22Rv1 (cell line): Measurements from ENCODE around the gene PTPRM.

Source experiments
- H3K27ac ChIP-seq: fragments of 450-650 bp; 2 replicates; pipeline ENCODE4 v1.5.1; 2017
- ZFX ChIP-seq: fragments of 450-650 bp; IDR thresholded peaks from 2 replicates; pipeline ENCODE4 v1.6.1; 2017; ENCODE audit warnings: antibody characterized with exemption, borderline replicate concordance
- TF ChIP-seq, protein P1 (sequence below): fragments of 450-650 bp; IDR thresholded peaks from 2 replicates; pipeline ENCODE4 v1.5.1; 2017; ENCODE audit warnings: mild to moderate bottlenecking

The PTPRM gene

GRCh38 chr18:8008033-8008432, 440.9 kb downstream of the PTPRM start:
- H3K27ac ChIP-seq, result no peak overlapping the region
- TF ChIP-seq ZFX, result no peak
- TF ChIP-seq, protein P1, sequence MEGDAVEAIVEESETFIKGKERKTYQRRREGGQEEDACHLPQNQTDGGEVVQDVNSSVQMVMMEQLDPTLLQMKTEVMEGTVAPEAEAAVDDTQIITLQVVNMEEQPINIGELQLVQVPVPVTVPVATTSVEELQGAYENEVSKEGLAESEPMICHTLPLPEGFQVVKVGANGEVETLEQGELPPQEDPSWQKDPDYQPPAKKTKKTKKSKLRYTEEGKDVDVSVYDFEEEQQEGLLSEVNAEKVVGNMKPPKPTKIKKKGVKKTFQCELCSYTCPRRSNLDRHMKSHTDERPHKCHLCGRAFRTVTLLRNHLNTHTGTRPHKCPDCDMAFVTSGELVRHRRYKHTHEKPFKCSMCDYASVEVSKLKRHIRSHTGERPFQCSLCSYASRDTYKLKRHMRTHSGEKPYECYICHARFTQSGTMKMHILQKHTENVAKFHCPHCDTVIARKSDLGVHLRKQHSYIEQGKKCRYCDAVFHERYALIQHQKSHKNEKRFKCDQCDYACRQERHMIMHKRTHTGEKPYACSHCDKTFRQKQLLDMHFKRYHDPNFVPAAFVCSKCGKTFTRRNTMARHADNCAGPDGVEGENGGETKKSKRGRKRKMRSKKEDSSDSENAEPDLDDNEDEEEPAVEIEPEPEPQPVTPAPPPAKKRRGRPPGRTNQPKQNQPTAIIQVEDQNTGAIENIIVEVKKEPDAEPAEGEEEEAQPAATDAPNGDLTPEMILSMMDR, result no peak

DNA sequence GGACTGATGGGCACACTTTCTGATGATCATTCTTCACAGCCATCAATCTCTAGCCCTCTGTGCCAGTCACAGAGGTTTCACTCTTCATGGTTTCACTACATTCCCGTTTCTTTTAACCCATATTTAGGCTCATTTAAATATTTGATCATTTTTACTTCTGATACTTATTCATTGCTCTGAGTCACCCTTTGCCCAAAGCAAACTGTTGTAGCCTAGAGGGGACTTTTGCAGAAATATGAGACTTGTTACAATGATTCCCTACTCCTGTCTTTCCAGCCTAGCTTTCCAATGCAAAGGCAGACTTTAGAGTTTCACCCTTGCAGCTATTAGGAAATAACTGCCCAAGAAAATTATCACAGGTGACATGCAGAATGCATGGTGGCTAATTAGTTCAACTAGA, 444.2 kb downstream of the PTPRM start:
- H3K27ac ChIP-seq, result no peak overlapping the region
- TF ChIP-seq, protein P1, result no peak
- TF ChIP-seq ZFX, result no peak

GRCh38 chr18:8011906-8012305, 444.8 kb downstream of the PTPRM start:
- TF ChIP-seq ZFX, result no peak
- TF ChIP-seq, protein P1, result no peak

GRCh38 chr18:8018701-8019331, 451.7 kb downstream of the PTPRM start:
- TF ChIP-seq, protein P1, result no peak
- TF ChIP-seq ZFX, result no peak
- H3K27ac ChIP-seq, result no peak overlapping the region

More at GRCh38 chr18:8011906-8012305, 444.8 kb downstream of the PTPRM start:
- no peak overlapping the region for H3K27ac ChIP-seq

- TF ChIP-seq, protein P1, result no peak
- TF ChIP-seq ZFX, result no peak
- H3K27ac ChIP-seq, result no peak overlapping the region
Measured at GRCh38 chr18:8019600-8019999, 452.5 kb downstream of the PTPRM start.

- H3K27ac ChIP-seq, result no peak overlapping the region
- TF ChIP-seq, protein P1, result no peak
Measured at GRCh38 chr18:8020132-8020846, 453.2 kb downstream of the PTPRM start.

DNA sequence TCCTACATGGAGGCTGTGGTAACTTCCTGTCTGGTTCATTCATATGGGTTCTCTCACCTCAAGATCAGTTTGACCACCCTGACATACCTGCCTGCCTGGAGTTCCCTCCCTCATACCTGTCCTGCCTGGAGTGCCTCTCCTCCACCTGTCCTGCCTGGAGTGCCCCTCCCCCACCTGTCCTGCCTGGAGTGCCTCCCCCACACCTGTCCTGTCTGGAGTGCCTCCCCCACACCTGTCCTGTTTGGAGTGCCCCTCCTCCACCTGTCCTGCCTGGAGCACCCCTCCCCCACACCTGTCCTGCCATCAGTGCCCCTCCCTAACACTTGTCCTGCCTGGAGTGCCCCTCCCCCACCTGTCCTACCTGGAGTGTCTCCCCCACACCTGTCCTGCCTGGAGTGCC, 461.9 kb downstream of the PTPRM start:
- no peak overlapping the region for H3K27ac ChIP-seq
- TF ChIP-seq, protein P1, result no peak
- no peak for TF ChIP-seq ZFX
